Esophagus muscularis mucosa (tissue), 4 donors: ENCODE measurements around the gene CROCC. TPM values are rescaled to one million over a fixed set of nuclear protein-coding genes. Genes with fewer than 3 reads are reported as not detected.

Source experiments
- DNase-seq: peaks from one replicate; pipeline ENCODE4 v3.0.0-alpha.2; 2017; ENCODE audit errors: extremely low spot score
- H3K27ac ChIP-seq, 4 donors: fragments of 200-600 bp; sonication (generic); replicated peaks in 1 of 4; 1 replicate in 3 of 4; 2 replicates in 1 of 4; pipeline ENCODE4 v1.5.1; 2016 to 2019; ENCODE audit warnings: mild to moderate bottlenecking in 1 of 4
- H3K27me3 ChIP-seq, 4 donors: fragments of 200-600 bp; sonication (generic); one replicate each; pipeline versions ENCODE4 v1.5.1 to v1.6.0; 2016 to 2019
- H3K36me3 ChIP-seq, 4 donors: fragments of 200-600 bp; sonication (generic); one replicate each; pipeline ENCODE4 v1.5.1; 2016 to 2019
- H3K4me1 ChIP-seq, 4 donors: fragments of 200-600 bp; sonication (generic); one replicate each; pipeline ENCODE4 v1.5.1; 2016 to 2019
- H3K4me3 ChIP-seq, 4 donors: fragments of 200-600 bp; sonication (generic); 1 replicate in 2 of 4; 2 replicates in 2 of 4; pipeline ENCODE4 v1.5.1; 2016 to 2019; ENCODE audit warnings: mild to moderate bottlenecking in 4 of 4, moderate library complexity in 1 of 4
- H3K9me3 ChIP-seq, 4 donors: fragments of 200-600 bp; sonication (generic); 1 replicate in 3 of 4; 2 replicates in 1 of 4; pipeline ENCODE4 v1.5.1; 2016 to 2019
- EP300 ChIP-seq: sonication (generic); formaldehyde crosslinking; IDR thresholded peaks from one replicate; pipeline ENCODE4 v1.6.1; 2017; ENCODE audit warnings: antibody characterized with exemption
- POLR2A ChIP-seq: fragments of 450-650 bp; IDR thresholded peaks from one replicate; pipeline ENCODE4 v1.6.1; 2017; ENCODE audit warnings: antibody characterized with exemption, moderate library complexity, mild to moderate bottlenecking, low read depth
- POLR2AphosphoS5 ChIP-seq, 2 donors: sonication (generic); formaldehyde crosslinking; IDR thresholded peaks; one replicate each; pipeline ENCODE4 v1.6.1; 2017; ENCODE audit warnings: antibody characterized with exemption in 2 of 2
- WGBS: methylation state at CpG from one replicate; pipeline ENCODE4 v1.1.5; 2018; 5-methylcytosine and 5-hydroxymethylcytosine counted together
- intact Hi-C: fragments of 100-400 bp; cut with DNase I; formaldehyde crosslinking; loops from one replicate; pipeline ENCODE4 v1.15.1; 2023
- total RNA-seq, 4 donors: library from RNA; depleted of rRNA; stranded (reverse); fragments of >200 nt; gene quantifications; one replicate each; pipeline versions ENCODE4 v1.1.0 to v1.2.1, GENCODE V29; 2016
- TF ChIP-seq, protein P1 (sequence below), 3 experiments: fragments of 200-600 bp in 2 of 3; fragments of 450-650 bp in 1 of 3; sonication (generic) in 2 of 3; IDR thresholded peaks; one replicate each; pipeline ENCODE4 v1.5.1; 2017 to 2019; ENCODE audit warnings: antibody characterized with exemption in 3 of 3, mild to moderate bottlenecking in 2 of 3, moderate library complexity in 1 of 3

CROCC gene
- total RNA-seq, 4 donors from 2014 or later = 17.6 to 36.3 (median 23.0) TPM

GRCh38 chr1:16967095-16967575 lies 45.4 kb downstream of the CROCC start:
- H3K4me3 ChIP-seq = no peak overlapping the region
- 7% methylated on average over 7 of the region's 7 CpGs for WGBS
- H3K27me3 ChIP-seq = no peaks in the 10 kb centered on the region
- H3K9me3 ChIP-seq = no peaks in the 10 kb centered on the region
- peaks cover 5 to 59% (median 36%) of the 10 kb centered on the region in 4 donors for H3K36me3 ChIP-seq
- TF ChIP-seq POLR2A = no peak
- TF ChIP-seq EP300 = no peak
- DNase-seq = no peak
- H3K4me1 ChIP-seq = peaks cover 5 to 30% (median 21%) of the 10 kb centered on the region in 4 donors
- intact Hi-C loops = no loop called here
- H3K27ac ChIP-seq = no peak overlapping the region

- H3K9me3 ChIP-seq = no peaks in the 10 kb centered on the region
- TF ChIP-seq, protein P1, sequence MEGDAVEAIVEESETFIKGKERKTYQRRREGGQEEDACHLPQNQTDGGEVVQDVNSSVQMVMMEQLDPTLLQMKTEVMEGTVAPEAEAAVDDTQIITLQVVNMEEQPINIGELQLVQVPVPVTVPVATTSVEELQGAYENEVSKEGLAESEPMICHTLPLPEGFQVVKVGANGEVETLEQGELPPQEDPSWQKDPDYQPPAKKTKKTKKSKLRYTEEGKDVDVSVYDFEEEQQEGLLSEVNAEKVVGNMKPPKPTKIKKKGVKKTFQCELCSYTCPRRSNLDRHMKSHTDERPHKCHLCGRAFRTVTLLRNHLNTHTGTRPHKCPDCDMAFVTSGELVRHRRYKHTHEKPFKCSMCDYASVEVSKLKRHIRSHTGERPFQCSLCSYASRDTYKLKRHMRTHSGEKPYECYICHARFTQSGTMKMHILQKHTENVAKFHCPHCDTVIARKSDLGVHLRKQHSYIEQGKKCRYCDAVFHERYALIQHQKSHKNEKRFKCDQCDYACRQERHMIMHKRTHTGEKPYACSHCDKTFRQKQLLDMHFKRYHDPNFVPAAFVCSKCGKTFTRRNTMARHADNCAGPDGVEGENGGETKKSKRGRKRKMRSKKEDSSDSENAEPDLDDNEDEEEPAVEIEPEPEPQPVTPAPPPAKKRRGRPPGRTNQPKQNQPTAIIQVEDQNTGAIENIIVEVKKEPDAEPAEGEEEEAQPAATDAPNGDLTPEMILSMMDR (IDR thresholded peaks at IDR 0.05) = no peak
- TF ChIP-seq EP300 (no peak), POLR2A (no peak), POLR2AphosphoS5 (IDR thresholded peaks at IDR 0.05) (no peak)
- peaks cover 5 to 59% (median 36%) of the 10 kb centered on the region in 4 donors for H3K36me3 ChIP-seq
- intact Hi-C loops = no loop called here
- WGBS = 98% methylated on average over 7 of the region's 21 CpGs
- H3K27ac ChIP-seq = no peak overlapping the region
- DNase-seq = no peak
- H3K27me3 ChIP-seq = no peaks in the 10 kb centered on the region
- H3K4me1 ChIP-seq = peaks cover 5 to 34% (median 22%) of the 10 kb centered on the region in 4 donors
- no peak overlapping the region for H3K4me3 ChIP-seq
These were observed 46.2 kb downstream of the CROCC start for GRCh38 chr1:16967962-16968361.

DNA sequence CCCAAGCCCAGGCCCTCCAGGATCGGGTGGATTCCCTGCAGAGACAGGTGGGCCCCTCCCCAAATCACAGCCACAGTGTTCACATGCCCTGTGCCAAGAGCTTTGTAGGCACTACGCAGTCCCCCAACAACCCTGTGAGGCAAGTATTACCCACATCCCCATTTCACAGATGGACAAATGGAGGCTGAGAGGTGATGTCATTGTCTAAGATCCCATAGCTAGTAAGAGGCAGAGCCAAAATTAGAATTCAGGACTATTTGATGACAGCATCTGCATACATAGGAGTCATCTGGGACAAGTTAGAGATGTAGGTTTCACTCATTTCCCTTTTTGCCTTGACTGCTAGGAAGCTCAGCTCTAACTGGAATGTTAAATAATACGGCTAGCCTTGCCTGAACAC lies 46.6 kb downstream of the CROCC start:
- intact Hi-C loops = no loop called here
- DNase-seq = no peak
- Histone ChIP-seq H3K36me3 (peaks cover 5 to 59% (median 36%) of the 10 kb centered on the region in 4 donors), H3K27me3 (no peaks in the 10 kb centered on the region), H3K4me3 (no peak overlapping the region), H3K4me1 (peaks cover 5 to 31% (median 21%) of the 10 kb centered on the region in 4 donors), H3K27ac (no peak overlapping the region), H3K9me3 (no peaks in the 10 kb centered on the region)
- WGBS = 90% methylated on average over 3 of the region's 3 CpGs
- no peak for TF ChIP-seq EP300
- TF ChIP-seq POLR2AphosphoS5 (IDR thresholded peaks at IDR 0.05) = no peak
- TF ChIP-seq, protein P1 (IDR thresholded peaks at IDR 0.05) = no peak
- no peak for TF ChIP-seq POLR2A

DNA sequence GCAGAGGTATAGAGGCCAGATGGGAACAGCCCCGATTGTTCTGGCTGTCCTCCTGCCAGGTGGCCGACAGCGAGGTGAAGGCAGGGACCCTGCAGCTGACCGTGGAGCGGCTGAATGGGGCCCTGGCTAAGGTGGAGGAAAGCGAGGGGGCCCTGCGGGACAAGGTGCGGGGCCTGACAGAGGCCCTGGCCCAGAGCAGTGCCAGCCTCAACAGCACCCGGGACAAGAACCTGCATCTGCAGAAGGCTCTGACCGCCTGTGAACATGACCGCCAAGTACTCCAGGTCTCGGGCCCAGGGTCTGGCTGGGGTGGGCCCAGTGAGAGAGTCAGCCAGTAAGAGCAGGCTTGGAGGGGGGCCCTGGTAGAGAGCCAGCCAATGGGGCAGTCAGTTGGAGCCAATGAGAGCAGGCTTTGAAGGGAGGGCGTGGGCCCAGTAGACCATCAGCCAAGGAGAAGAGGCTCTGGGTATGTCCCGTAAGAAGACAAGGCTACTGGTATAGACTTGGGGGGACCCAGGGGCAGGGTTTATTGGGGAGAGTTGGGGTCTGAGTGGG lies 47.4 kb downstream of the CROCC start:
- peaks cover 5 to 59% (median 36%) of the 10 kb centered on the region in 4 donors for H3K36me3 ChIP-seq
- no peaks in the 10 kb centered on the region for H3K27me3 ChIP-seq
- intact Hi-C loops = no loop called here
- no peaks in the 10 kb centered on the region for H3K9me3 ChIP-seq
- H3K4me3 ChIP-seq = no peak overlapping the region
- WGBS = 89% methylated on average over 14 of the region's 14 CpGs
- peaks cover 5 to 26% (median 19%) of the 10 kb centered on the region in 4 donors for H3K4me1 ChIP-seq
- no peak overlapping the region for H3K27ac ChIP-seq
- DNase-seq = no peak
- TF ChIP-seq EP300 (no peak), POLR2A (no peak), POLR2AphosphoS5 (IDR thresholded peaks at IDR 0.05) (no peak)
- TF ChIP-seq, protein P1 (IDR thresholded peaks at IDR 0.05) = no peak

GRCh38 chr1:16969651-16970050 lies 47.9 kb downstream of the CROCC start:
- 85% methylated on average over 5 of the region's 12 CpGs for WGBS
- no peak overlapping the region for H3K4me3 ChIP-seq
- H3K27me3 ChIP-seq = no peaks in the 10 kb centered on the region
- no peak for DNase-seq
- TF ChIP-seq, protein P1 (IDR thresholded peaks at IDR 0.05) = no peak
- no peak for TF ChIP-seq POLR2A
- no peak for TF ChIP-seq POLR2AphosphoS5 (IDR thresholded peaks at IDR 0.05)
- TF ChIP-seq EP300 = no peak
- H3K36me3 ChIP-seq = peaks cover 5 to 59% (median 35%) of the 10 kb centered on the region in 4 donors
- H3K4me1 ChIP-seq = peaks cover 5 to 26% (median 19%) of the 10 kb centered on the region in 4 donors
- intact Hi-C loops = no loop called here
- no peaks in the 10 kb centered on the region for H3K9me3 ChIP-seq
- no peak overlapping the region for H3K27ac ChIP-seq
